ENCODE measurements around the gene SART1.
A peak's percentile ranks its signal among the peaks of the same experiment; 100 is the strongest.
"Not testable (repeated sequence)": the region's sequence is repeated elsewhere in the genome, so short reads cannot be mapped to it uniquely, and the experiment has no call there.

Gene SART1

DNA sequence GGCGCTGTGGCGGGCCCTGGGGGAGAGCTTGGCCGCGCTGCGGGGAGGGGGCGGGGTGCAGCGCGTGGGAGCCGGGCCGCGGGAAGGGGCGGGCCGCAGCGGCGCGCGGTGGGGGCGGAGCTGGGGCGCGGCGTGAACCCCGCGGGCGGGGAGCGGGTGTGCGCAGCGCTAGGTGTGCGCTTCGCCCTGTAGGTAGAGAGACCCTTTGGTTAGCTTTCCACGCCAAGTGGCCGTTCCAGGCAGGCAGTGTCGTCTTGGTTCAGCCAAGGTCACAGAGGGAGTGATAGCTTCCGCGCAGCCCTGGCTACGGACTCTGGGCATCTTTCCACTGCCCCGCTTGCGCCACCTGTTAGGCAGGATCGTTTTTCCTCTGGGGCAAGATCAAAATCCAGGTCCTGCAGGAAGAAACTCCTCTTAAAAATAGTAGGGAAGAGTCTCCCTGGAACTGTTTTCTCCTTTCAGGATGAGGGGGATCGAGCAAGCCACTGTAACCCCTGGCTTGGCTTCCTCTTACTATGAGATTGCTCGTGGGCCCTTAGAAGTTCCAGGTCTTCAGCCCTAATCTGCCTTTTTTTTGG, 41.2 kb downstream of the SART1 start:
- peak; percentile 76 for DNase-seq

DNA sequence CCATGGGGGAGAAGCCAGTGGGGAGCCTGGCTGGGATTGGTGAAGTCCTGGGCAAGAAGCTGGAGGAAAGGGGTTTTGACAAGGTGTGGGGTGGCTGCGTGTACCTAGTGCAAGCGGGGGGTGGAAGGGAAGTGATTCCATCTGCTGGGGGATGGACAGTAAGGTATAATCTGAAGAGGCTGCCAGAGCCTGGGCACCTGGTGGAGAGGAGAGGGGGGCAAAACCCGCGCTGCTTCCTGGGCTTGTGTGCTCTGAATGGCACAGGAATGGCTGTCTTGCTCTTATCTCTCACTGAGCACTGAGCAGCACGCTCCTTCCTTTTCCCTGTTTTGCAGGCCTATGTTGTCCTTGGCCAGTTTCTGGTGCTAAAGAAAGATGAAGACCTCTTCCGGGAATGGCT, 41.8 kb downstream of the SART1 start:
- no peak for DNase-seq

DNA sequence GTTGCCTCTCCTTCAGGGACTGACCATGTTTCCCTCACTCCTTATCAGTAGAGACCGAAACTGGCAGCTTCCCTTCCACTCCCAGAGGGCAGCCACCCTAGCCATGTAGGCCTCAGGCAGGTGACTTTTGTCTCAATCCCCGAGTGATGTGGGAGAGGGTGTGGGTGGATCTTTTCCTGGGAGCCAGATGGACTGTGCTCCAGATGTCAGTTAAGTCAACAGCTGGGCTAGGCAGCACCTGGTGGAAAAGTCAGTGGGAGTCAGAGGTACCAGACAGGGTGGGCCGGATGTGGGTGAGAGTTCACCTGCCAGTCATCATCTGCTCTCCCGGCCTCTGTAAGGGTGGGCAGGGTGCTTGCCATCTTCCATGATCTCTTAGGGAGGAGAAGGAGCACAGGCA, 42.7 kb downstream of the SART1 start:
- DNase-seq = no peak

DNA sequence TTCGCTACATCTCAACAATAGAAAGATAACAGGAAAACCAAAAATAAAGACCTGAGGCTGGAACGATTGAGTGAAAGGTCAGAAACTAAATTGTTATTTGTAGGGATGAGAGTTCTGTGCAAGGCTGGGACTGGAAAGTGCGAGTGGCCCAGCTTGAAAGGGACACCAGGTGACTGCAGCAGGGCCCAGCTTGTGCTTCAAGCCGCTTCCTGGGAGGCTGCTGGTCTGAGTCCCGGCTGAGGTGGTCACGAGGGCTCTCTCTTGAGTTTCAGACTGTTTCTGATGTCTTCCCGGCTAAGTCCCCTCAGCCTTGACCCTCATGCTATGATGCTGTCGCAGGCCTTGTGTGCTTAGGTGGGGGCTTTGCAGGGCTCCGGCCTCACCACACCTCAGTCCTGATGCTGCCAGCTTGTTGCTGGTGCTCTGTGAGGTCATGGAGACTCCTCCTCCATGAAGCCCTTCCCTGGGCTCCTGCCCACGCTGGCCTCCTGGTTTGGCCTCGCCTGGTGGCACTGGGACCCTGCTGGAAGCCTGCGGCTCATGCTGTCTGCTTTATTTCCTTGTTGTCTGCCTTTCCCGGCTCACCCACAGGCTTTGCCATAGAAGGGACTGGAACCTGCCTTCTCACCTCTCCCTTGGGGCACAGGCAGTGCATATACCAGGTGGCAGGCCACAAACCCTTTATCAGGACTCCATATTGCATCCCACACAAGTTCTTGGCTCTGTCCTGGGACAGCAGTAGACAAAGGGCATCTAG, 44.8 kb downstream of the SART1 start:
- DNase-seq = no peak

DNA sequence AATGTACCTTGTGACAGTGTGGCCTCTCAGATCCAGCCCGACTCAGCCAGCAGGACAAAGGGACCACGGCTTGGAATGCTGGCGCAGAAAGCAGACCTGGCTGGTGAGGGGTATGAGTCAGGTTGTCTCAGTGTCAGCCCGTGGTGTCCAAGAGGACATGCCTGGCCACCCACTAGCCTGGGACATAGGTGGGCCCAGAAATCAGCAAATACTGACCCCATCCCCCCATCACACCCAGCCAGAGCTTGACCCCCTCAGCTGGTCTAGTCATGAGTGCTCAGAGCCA, 45.3 kb downstream of the SART1 start:
- DNase-seq = no peak

DNA sequence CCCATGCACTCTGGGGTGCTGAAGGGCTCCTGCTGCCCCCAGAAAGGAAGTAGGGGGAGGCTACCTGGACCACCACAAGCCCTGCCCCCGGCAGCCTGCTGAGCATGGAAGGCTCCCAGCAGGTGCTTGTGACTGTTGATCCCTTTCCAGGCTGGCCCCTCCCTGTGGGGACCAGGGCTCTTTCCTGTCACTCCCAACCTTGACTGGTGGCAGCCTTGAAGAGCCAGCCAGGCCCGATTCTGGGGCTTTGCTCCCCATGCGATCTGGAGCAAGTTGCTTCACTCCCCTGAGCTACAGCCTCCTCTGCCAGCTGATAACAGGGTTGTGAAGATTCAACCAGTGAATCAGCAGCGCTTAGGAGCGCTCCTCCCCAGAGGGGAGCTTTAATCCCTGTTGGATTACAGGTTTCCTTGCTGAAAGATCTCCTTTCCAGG, 45.7 kb downstream of the SART1 start:
- DNase-seq = no peak

DNA sequence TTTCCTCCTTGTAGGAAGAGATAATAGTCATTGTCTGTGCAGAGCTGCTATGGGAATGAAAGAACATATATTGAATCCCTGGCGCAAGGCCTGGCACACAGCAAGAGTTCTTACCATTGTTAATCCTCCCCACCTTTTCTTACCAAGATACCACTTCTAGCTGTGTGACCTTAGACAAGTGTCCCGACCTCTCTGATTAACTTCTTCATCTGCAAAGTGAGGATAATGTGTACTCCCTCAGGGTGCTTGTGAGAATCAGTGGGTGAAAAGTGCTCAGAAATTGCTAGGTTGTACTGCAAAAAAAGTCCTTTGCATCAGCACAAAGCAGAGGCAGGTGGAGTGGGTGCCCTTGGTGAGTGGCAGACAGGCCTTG, 46.5 kb downstream of the SART1 start:
- no peak for DNase-seq

DNA sequence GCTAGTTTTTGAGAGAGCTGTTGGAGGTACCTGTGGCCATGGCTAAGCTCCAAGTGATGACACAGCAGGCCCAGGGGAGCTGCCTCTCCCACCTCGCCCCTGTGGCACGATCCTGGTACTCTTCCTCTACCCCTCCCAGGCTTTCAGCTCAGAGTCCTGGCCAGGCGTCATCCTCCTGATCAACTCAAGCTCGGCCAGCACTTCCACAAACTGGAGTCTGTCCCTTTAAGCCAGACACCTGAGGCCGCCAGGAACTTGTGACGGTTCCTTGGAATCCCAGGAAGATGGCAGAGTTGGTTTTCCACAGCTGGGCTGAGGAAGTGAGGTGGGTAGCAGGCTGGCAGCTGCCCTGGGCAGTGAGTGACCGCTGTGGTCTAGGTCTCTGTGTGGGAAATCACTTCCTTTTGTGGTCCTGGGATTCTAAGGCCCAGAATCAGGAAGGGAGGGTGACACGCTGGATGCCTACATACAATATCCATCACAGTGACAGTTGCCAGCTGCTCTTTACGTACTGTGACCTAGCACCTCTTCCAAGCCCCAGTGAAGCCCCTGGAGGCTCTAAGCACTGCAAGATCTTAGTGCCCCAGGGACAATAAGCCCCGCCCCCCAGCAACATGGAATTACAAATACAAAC, 47.1 kb downstream of the SART1 start:
- DNase-seq = no peak

DNA sequence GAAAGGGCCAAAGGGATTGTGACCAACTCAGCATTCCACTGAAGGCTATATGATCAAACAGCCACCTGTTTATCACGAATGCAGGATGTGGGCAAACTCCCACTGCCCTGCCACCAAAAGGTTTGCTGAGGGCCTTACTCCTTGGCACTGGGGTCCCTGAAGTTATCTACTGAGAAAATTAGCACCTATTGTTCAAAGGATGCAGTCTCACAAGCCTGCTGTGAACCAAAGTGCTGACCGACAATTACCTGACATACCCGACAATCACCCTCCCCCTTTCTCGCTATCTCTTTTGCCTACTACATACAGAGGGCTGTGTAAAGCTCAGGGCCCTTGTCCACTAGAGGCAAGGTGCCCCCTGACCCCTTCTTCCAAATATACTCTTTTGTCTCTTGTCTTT, 48.5 kb downstream of the SART1 start:
- DNase-seq = not testable (repeated sequence)

DNA sequence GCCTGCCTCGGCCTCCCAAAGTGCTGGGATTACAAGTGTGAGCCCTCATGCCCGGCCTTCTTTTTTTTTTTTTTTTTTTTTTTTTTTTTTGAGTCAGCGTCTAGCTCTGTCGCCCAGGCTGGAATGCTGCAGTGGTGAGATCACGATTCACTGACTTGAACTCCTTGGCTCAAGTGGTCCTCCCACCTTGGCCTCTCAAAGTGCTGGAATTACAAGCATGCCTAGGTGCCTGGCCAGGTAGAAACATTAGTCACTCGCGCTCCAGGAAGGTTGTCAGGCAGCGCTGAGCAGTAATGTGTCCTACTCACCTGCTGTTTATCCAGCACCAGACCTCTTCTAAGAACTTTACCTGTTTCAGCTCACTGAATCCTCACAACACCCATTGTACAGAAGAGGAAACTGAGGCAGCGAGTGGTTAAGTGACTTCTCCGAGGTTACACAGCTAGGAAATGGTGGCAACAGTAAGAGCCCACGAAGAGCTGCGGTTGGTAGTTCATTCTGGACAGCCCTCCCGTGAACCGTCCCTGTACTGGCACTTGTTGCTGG, 49.8 kb downstream of the SART1 start:
- DNase-seq = no peak

DNA sequence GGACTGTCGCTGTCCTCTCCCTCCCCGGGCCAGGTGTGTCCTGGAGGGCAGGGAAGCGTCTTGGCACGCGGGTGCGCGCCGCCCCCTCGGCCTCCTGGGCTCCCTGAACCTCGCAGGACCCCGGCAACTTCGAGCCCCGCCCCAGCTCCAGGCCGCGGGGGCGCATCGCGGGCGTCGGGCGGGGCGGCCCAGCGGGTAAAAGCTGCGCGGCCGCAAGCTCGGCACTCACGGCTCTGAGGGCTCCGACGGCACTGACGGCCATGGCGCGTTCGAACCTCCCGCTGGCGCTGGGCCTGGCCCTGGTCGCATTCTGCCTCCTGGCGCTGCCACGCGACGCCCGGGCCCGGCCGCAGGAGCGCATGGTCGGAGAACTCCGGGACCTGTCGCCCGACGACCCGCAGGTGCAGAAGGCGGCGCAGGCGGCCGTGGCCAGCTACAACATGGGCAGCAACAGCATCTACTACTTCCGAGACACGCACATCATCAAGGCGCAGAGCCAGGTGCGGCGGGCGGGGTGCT, 50.3 kb downstream of the SART1 start, which contains the start of gene CST6:
TSS of gene CST6 (plus strand) at position 224 of the 519 bp plus-strand sequence. CDS start at position 261, 37 bp downstream.
- no peak for DNase-seq

DNA sequence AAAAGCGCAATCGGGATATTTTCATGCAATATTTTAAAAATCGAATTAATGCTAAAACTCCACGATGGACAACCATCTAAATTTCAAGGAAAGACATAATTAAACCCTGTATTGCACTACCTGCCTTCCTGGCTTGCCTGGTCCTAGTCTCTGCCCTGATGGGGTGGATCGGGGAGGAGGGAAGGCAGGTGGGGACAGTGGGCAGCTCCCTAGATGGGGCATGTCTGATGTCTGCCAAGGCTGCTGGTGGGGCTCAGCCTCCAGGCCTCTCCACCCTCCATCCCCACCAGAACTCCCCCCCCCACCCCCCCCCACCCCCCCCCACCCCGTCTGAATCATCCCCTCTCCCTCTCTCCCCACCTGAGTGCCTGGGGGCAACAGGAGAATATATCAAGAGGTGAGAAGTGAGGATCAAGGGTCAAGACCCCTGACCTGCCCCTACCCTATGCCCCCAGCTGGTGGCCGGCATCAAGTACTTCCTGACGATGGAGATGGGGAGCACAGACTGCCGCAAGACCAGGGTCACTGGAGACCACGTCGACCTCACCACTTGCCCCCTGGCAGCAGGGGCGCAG, 50.9 kb downstream of the SART1 start:
- DNase-seq = no peak

DNA sequence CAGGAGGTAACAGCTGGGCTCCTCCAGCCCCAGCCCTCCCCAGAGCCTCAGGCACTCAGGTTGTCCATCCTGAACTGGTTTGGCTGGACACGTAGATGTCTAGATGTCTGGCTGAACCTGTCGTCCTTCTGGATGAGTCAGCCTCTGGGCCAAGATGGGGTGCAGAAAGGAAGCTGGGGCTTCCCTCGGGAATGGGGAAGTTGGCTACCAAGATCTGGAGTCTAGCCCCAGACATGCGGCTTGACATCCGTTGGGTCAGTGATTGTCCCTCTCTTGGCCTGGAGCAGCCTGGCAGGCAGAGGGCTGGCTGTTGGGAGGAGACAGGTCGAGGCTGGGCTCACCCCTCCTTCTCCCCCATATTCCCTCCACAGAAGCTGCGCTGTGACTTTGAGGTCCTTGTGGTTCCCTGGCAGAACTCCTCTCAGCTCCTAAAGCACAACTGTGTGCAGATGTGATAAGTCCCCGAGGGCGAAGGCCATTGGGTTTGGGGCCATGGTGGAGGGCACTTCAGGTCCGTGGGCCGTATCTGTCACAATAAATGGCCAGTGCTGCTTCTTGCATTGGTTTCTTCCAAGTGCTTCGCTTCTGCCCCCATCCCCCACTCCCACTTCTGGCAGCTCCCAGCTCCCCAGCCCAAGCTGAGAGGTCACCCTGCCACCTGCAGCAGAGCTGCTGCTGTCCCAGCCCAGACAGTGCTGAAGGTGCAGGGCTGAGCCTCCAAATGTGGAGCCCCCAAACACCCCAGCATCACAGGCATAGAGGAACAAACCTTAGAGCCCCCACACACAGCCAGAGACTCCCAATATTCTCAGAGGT, 51.6 kb downstream of the SART1 start:
- no peak for DNase-seq

DNA sequence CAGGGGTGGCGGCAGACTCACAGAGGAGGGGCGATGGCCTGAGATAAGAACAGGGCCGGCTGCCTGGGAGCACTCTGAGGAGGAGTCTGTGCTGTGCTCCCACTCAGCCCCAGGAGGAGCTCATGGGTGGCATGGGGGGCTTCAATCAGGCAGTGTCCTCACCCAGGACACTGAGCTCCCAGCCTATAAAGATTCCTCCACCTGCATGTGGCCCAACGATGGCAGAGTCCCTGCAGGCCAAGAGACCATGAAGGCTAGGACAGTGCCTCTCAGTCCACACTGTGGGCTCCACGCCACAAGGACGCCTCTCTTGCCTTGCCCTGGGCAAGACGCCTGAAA, 52.2 kb downstream of the SART1 start:
- DNase-seq = no peak

DNA sequence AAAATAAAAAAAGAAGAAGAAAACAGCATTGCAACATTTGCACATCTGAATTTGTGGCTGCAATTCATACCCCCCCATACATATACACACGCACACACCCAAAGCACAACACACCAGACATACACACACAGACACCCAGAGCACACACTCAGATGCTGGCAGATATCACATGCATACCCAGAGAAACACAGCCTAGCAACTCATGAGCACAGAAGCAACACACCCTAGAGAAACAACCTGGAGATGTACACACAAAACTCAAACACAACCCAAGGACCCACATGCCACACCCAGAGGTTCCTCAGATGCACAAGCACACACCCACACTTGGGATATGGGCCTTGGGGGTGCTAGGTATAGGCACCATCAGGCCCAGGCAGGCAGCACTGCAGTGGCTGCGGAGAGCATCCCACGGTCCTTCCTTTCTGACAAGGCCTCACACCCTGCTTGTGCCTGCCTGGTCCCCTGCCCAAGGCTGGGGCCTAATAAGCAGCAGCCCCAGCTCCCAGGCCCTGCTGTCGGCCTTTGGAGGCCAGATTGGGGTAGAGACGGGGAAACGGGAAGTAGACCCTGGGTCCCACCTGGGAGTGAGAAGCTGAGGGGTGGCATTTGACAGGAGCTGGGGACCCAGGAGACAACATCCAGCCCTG, 53.4 kb downstream of the SART1 start:
- no peak for DNase-seq

DNA sequence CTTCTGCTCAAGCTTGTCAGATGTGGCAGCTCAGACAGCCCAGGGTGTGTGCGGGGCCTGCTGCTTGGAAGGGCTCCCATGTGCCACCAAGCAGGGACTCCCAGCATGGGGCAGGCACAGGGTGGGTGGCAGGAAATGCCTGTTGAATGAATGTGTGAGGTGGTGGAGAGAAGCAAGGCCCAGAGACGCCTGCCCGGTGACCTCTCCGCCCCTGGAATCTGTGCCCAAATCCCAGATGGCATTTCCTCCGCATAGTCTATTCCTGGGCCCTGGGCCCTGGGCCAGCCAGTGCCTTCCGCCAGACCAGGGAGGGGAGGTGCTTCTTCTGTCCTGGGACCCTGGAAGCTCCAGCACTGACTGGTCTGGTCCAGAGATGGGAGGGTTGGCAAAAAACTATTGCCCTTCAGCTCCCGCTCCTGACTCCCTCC, 53.9 kb downstream of the SART1 start:
- no peak for DNase-seq

DNA sequence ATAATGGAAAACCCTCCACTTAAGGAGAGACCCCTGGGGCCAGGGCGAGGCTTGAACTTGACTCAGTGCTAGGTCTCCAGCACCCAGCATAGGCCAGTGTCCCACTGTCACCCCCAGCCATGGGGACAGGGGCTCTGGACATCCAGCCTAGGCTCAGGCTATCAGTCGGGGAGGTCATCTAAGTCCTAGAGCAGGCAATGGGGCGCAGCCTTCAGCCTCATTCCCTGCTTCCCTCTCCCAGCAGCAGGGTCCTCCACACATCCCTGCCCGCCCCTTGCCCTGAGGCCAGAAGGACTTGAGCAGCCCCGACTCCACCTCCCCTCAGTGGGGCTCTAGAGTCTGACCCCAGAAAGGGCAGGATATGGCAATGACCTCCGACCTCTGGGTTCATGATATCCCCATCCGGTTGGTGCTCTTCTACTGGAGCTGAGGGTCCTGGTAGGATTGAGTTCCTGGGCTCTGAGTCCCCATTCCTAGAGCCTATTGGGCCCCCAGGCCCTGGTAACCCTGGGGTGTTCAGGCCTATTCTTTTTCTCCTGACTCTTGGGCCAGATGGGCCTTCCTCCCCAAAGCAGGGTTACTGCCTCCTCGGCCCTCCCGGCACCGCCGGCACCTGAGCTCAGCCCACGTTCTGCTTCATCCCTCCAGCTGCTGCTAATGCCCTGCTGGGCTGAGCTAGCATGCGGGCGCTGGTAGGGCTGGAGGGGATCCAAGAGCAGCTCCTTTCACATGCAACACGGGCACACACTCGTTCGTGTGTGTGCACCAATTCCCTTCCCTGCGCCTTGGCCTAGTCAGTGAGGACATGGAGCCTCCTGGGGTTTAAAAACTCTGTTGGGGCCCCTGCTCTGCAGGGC, 54.6 kb downstream of the SART1 start:
- DNase-seq = no peak

DNA sequence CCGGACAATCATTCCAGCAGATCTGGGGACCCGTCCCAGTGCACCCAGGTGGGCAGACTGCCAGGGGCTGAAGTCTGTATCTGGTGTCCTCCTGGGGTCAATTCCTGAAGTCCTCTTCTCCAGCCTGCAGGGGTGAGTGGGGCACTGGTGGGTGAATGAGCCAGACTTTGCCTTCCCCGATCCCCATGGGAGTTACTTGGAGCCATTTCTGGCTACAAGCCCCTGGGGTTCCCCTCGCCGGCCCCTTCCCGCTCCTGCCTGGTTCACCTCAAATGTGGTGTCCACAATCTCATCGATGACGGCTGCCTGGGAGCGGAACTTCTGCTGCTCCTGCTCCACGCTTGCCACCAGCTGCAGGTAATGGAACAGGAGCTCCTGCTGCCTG, 55.3 kb downstream of the SART1 start:
- DNase-seq = no peak

DNA sequence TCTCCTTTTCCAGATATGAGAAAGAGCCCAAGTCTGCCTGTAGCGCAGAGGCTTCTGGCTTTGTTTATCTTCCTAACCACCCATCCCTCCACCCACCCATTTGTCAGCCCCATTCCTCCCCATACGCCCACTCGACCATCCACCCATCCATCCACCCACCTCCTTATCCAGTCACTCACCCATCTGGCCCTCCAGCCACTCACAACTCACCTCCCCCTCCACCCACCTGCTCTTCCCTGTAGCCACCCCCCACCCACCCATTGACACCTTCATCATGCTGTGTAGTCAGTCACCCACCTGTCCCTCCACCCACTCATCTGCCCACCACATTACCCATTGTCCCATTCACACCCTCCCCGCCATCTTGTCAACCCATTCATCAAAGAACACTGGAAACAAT, 55.8 kb downstream of the SART1 start:
- peak; percentile 40 for DNase-seq

DNA sequence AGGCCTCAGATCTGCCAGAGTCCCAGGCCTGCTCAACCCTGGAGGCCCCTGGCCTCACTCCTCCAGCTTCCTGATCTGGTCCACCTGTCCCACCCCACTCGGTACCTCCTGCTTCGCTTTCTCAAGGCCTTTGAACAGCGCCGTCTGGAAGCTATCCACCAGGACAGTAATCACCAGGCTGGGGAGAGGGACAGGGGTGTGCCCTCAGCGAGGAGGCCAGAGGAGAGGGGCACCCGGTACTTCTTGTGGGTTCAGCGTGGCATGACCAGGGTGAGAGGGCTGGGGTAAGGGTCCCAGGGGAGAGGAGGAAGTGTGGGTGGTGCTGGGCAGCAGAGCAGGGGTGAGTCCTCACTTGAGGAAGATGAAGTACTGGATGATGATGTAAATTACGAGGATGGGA, 58.7 kb downstream of the SART1 start:
- no peak for DNase-seq

DNA sequence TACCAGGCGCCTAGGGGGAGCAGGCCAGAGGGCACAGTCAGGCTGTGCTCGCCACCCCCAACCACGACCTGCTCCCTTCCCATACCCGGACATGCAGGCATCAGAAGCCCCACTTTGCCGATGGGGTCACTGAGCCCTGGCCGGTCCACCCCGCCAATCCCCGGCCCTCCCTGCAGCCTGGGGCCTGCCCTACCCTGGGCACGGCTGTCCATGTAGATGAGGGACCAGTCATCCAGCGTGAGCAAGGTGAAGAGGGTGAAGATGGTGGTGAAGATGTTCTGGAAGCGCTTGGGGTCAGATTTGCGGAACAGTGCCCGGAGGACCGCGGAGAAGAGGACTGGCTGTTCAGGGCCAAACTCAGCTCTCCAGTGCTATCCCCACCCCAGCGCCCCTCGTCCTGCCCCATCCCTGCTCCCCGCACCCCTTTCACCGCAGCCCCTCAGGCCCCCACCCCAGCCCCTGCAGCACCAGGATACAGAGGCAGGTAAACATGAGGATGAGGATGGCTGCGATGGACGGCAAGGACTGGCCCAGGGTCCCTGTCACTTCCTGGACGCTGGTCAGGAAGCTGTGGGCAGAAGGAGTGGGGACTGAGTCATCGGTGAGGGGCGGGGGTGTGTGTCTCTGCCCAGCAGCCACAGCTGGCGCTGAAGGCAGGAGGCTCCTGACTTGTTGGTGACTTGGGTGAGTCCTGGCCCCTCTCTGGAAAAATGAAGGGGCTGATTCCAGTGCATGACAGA, 59.3 kb downstream of the SART1 start:
- no peak for DNase-seq

Measured in activated CD8-positive, alpha-beta memory T cell treated with anti-CD3 and anti-CD28 coated beads, Interleukin-2, amount 50 U/mL, for 4 hours (primary cell).